Activated naive CD4-positive, alpha-beta T cell treated with anti-CD3 and anti-CD28 coated beads, Interleukin-2, amount 10 ng/mL, durations not matched to agents 7 days and 5 days (primary cell): ENCODE data around the gene CDH13.

Experiments used
- CTCF ChIA-PET: fragments of 350-600 bp; sonication (Branson Sonifier 250); formaldehyde crosslinking; loops from one replicate; lab custom pipeline; 2021; ENCODE audit warnings: antibody characterized with exemption; lab: Charles Lee
- DNase-seq: peaks from one replicate; pipeline ENCODE4 v3.0.0-alpha.2; 2020
- H3K27ac Mint-ChIP-seq: one replicate; pipeline ENCODE4 v1.8.0; 2021; ENCODE audit warnings: mild to moderate bottlenecking, moderate library complexity, mixed read lengths
- H3K27me3 Mint-ChIP-seq: one replicate; pipeline ENCODE4 v1.8.0; 2021; ENCODE audit warnings: mild to moderate bottlenecking, mixed read lengths
- H3K36me3 Mint-ChIP-seq: one replicate; pipeline ENCODE4 v1.8.0; 2021; ENCODE audit warnings: mixed read lengths
- H3K4me1 Mint-ChIP-seq: one replicate; pipeline ENCODE4 v1.8.0; 2021; ENCODE audit warnings: mixed read lengths
- H3K4me3 Mint-ChIP-seq: one replicate; pipeline ENCODE4 v1.8.0; 2021; ENCODE audit warnings: mild to moderate bottlenecking, moderate library complexity, mixed read lengths
- H3K9me3 Mint-ChIP-seq: one replicate; pipeline ENCODE4 v1.8.0; 2021; ENCODE audit warnings: mixed read lengths

CDH13 gene

DNA sequence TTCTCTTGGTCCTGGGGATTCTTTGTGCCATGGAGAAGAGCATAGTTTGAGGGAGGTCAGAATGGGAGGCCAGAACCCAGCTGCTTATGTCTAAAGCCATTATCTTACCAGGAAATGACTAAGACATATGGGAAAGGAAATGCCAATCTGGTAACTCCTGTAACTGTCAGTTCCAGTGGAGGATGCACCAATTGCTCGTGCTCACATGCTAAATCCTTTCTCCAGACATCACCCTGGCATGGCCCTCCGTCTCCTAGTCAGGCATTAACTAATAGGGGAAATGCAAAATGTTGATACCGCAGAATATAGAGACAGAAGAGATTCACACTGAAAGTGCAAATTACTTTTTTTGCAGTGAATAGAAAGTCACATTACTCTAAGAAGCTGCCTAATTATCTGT is 925.5 kb downstream of the CDH13 start:
- Mint-ChIP-seq H3K4me3 (no peak overlapping the region), H3K9me3 (peaks cover 5% of the 10 kb centered on the region), H3K4me1 (no peaks in the 10 kb centered on the region), H3K27ac (no peak overlapping the region), H3K27me3 (no peaks in the 10 kb centered on the region), H3K36me3 (no peaks in the 10 kb centered on the region)
- no peak for DNase-seq
- CTCF ChIA-PET = no interaction called here

DNA sequence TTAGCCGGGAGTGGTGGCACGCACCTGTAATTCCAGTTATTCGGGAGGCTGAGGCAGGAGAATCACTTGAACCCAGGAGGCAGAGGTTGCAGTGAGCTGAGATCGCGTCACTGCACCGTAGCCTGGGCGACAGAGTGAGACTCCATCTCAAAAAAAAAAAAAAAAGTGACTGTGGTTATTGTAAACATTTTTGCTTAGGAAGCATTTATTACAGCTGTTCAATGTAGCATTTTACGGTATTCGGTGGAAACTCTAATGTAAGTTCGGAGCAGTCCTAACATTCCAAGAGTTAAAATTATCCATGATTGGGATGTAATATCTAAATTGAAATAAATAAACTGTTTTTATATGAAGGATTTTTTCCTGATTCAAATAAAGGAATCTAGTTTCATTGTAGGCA is 926.2 kb downstream of the CDH13 start:
- no peak for DNase-seq
- CTCF ChIA-PET = no interaction called here
- no peaks in the 10 kb centered on the region for H3K27me3 Mint-ChIP-seq
- no peak overlapping the region for H3K4me3 Mint-ChIP-seq
- no peaks in the 10 kb centered on the region for H3K4me1 Mint-ChIP-seq
- H3K27ac Mint-ChIP-seq = no peak overlapping the region
- no peaks in the 10 kb centered on the region for H3K9me3 Mint-ChIP-seq
- no peaks in the 10 kb centered on the region for H3K36me3 Mint-ChIP-seq

DNA sequence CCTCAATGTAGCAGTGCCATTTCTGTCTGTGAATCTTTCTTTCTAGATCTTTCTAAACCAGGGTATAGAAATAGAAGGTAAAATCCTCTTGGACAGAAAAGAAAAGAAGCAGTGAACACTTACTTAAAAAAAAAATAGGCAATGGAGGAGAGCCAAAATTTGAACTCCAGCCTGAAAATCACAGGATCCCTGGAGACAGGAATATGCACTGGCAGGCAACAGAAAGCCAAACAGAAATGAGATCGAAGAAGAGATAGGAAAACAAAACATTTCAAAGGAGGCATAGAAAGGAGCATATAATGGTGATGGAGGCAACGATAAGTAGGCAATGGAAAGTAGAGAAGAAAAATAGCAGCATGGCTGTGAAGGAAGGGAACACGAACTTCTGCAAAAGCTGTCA is 927.3 kb downstream of the CDH13 start:
- no peak overlapping the region for H3K4me3 Mint-ChIP-seq
- no peak overlapping the region for H3K27ac Mint-ChIP-seq
- H3K36me3 Mint-ChIP-seq = no peaks in the 10 kb centered on the region
- no peaks in the 10 kb centered on the region for H3K9me3 Mint-ChIP-seq
- no peak for DNase-seq
- no peaks in the 10 kb centered on the region for H3K4me1 Mint-ChIP-seq
- CTCF ChIA-PET = no interaction called here
- no peaks in the 10 kb centered on the region for H3K27me3 Mint-ChIP-seq

DNA sequence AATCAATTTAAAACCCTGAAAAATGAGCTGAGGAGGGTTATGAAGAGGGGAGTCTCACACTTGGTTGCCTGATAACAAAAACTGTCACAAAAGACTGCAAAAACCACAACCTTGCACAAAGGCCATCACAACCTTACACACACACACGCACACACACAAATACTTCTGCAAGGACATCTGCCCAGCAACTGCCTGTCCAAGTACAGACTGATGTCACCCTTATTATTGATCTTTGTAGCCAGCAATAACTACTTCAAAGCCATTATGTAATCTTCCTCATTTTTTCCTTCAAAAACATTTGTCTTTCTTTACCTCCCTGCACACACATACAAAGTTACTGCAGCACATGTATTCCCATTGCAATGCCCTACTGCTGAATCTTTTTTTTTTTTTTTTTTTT is 927.8 kb downstream of the CDH13 start:
- Mint-ChIP-seq H3K27me3 (no peaks in the 10 kb centered on the region), H3K4me3 (no peak overlapping the region), H3K27ac (no peak overlapping the region), H3K36me3 (no peaks in the 10 kb centered on the region), H3K4me1 (no peaks in the 10 kb centered on the region), H3K9me3 (no peaks in the 10 kb centered on the region)
- CTCF ChIA-PET = no interaction called here
- no peak for DNase-seq

DNA sequence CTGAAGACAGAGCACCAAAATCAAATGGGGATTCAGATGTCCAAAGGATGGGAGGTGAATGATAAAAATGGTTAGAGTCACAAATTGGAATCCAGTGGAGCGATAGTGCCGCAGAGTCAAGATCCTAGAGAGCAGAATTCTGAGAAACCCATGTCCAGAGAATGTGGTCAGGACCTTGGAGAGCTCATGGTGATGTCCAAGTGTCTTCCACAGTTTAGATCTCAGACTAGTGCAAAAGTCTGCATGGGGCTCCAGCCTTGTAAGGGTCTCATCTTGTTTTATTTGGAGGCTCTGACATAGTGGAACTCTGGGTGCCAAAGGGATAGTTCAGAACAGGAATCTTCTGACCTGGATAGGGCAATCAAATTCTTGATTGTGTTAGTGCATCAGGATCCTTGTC is 935.1 kb downstream of the CDH13 start:
- Mint-ChIP-seq H3K4me1 (no peaks in the 10 kb centered on the region), H3K27me3 (no peaks in the 10 kb centered on the region), H3K9me3 (no peaks in the 10 kb centered on the region), H3K36me3 (no peaks in the 10 kb centered on the region), H3K4me3 (no peak overlapping the region), H3K27ac (no peak overlapping the region)
- no peak for DNase-seq
- CTCF ChIA-PET = no interaction called here

DNA sequence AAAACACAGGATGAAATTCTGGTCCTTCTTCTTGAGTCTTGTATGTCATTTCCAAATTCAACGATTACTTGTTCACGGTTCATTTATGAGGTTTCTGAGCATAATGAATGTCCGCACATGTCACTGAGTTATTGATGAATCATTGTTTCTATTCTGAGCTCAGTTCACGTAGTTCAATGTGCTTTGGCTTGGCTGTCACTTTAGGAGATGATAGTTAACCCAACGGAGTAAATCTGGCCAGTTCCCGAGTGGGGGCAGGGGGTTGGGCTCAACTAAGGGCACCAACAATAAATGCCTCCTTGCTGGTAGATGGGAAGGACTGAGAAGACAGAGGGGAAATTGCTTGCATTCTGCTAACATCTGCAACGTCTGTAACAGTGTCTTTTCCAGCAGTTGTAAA is 941.6 kb downstream of the CDH13 start:
- Mint-ChIP-seq H3K9me3 (peaks cover 2% of the 10 kb centered on the region), H3K36me3 (no peaks in the 10 kb centered on the region), H3K4me3 (no peak overlapping the region), H3K27me3 (no peaks in the 10 kb centered on the region), H3K27ac (no peak overlapping the region), H3K4me1 (no peaks in the 10 kb centered on the region)
- CTCF ChIA-PET = no interaction called here
- DNase-seq = no peak

DNA sequence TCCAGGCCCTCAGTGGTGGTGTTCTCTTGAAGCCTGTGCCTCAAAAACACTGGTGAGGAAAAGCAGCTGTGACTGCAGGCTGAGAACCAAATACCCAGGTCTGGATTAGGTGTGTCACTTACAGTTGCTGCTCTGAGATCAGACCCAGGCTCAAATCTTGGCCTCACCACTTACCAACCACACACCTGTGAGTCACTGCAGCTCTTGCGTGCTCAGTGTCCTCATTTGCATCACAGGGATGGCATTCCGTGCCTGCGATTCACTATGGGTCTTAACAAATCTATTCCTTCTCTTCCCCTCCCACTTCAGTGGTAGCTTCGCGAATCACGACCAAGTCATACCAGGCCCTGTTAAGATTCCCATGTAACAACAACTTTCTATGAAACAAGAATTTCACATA is 947.6 kb downstream of the CDH13 start:
- no peaks in the 10 kb centered on the region for H3K4me1 Mint-ChIP-seq

DNA sequence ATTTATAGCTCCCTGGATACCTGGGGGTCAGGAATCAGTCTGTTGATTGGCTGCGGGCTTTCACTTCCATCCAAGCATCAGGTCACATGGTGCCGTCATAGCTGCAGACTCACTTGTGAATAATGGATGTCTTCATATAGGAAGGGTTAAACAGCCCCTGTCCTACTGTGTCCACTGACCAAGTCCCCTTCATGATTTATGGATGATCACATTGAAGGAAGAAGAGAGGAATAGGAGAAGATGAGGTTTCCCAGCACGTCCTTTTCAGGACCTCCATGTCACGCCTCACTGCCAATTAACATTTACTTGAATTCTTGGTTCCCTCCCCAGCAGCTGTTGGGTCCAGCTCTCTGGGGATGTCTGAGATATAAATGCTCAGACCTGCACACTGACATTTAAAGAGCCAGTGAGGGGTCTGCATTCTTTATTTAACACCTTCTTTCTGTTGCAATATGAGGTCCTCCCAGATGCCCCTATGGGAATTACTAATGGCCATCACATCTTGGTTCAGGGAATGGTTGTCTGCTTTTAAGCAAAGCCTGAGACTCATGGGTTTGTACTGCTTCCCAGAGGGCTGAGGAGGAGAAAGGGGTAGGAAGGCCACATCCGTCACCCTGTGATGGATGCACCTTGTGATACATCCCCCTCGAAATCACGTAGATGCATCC is 950.4 kb downstream of the CDH13 start:
- Mint-ChIP-seq H3K9me3 (no peaks in the 10 kb centered on the region), H3K4me1 (no peaks in the 10 kb centered on the region), H3K27ac (no peak overlapping the region), H3K36me3 (no peaks in the 10 kb centered on the region), H3K27me3 (no peaks in the 10 kb centered on the region), H3K4me3 (no peak overlapping the region)
- CTCF ChIA-PET = interaction anchor here (0.7 kb wide), 1 partner anchor 10 kb away, joined by 3 read pairs; no protein-coding TSS in a partner anchor
- no peak for DNase-seq

More for the DNA sequence above, 947.6 kb downstream of the CDH13 start:
- CTCF ChIA-PET = no interaction called here
- H3K36me3 Mint-ChIP-seq = no peaks in the 10 kb centered on the region
- DNase-seq = no peak
- H3K27me3 Mint-ChIP-seq = no peaks in the 10 kb centered on the region
- H3K4me3 Mint-ChIP-seq = no peak overlapping the region
- no peaks in the 10 kb centered on the region for H3K9me3 Mint-ChIP-seq
- H3K27ac Mint-ChIP-seq = no peak overlapping the region

DNA sequence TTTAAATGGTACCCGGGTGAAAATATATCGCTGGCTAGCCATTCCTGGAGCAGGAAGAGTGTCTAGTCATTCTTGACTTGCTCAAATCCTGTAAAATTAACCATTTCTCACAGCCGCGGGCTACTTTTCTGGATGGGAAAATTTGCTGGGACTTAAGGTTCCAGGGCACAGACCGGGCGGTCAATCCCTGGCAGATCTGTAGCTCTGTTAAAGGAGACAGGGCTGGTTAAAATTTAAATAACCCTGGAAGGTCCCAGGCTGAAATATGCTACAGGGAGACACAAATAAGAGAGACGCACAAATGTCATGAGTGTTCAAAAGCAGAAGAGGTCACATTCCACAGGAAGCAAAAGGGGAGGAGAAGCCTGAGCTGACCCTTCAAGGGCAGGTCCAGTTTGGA is 951.4 kb downstream of the CDH13 start:
- CTCF ChIA-PET = no interaction called here
- no peak overlapping the region for H3K27ac Mint-ChIP-seq
- no peak overlapping the region for H3K4me3 Mint-ChIP-seq
- H3K4me1 Mint-ChIP-seq = no peaks in the 10 kb centered on the region
- no peak for DNase-seq
- H3K9me3 Mint-ChIP-seq = no peaks in the 10 kb centered on the region
- H3K27me3 Mint-ChIP-seq = no peaks in the 10 kb centered on the region
- H3K36me3 Mint-ChIP-seq = no peaks in the 10 kb centered on the region

DNA sequence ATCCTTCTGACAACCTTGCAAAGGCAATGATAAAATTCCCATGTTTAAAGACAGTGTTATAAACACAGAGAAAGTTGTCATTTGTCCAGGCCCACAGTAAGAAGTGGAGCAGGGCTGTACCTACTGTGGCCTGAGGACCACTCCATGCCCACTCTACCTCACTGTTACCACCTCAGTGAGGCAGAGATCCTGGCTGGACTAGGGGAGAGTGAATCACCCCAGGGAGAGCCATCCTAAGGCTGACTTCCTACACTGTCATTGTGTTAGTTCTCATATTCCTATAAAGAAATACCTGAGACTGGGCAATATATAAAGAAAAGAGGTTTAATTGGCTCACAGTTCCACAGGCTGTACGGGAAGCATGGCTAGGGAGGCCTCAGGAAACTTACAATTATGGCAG is 952.3 kb downstream of the CDH13 start:
- no peak overlapping the region for H3K4me3 Mint-ChIP-seq
- no peaks in the 10 kb centered on the region for H3K27me3 Mint-ChIP-seq
- H3K27ac Mint-ChIP-seq = no peak overlapping the region
- DNase-seq = no peak
- no peaks in the 10 kb centered on the region for H3K9me3 Mint-ChIP-seq
- H3K36me3 Mint-ChIP-seq = no peaks in the 10 kb centered on the region
- CTCF ChIA-PET = no interaction called here
- no peaks in the 10 kb centered on the region for H3K4me1 Mint-ChIP-seq

DNA sequence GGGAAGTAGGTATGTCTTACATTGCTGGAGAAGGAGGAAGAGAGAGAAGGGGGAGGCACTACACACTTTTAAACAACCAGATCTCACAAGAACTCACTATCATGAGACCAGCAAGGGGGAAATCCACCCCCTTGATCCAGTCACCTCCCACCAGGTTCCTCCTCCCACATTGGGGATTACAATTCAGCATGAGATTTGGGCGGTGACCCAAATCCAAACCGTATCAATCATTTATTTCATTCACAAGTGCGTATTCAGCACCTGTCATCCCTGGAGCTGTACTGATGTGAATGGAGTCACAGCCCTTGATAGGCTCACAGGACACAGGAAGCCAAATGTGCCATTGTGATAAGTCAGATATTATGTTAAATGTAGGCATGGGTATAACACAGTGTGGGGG is 952.7 kb downstream of the CDH13 start:
- CTCF ChIA-PET = no interaction called here
- H3K9me3 Mint-ChIP-seq = no peaks in the 10 kb centered on the region
- H3K27me3 Mint-ChIP-seq = no peaks in the 10 kb centered on the region
- no peak overlapping the region for H3K4me3 Mint-ChIP-seq
- H3K27ac Mint-ChIP-seq = no peak overlapping the region
- H3K4me1 Mint-ChIP-seq = no peaks in the 10 kb centered on the region
- no peak for DNase-seq
- no peaks in the 10 kb centered on the region for H3K36me3 Mint-ChIP-seq

DNA sequence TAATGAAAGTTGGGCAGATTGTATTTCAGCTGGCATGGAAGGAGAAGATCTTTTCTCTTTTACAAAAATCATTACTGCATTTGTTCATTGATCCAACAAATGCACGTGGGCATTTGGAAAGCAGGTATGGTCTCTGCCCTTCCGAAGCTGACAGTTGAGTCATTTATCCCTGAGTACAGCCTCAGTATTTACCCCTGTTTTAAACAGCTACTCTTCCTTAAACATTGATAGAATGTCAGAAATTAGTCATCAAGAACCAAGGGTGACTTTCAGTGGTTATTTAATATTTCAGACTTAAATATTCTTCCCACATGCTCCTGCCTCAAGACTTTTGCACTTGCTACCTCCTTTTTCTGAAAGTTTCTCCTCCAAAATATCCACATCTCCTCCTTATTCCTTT is 954.3 kb downstream of the CDH13 start:
- H3K4me3 Mint-ChIP-seq = no peak overlapping the region
- no peaks in the 10 kb centered on the region for H3K4me1 Mint-ChIP-seq
- no peaks in the 10 kb centered on the region for H3K9me3 Mint-ChIP-seq
- H3K36me3 Mint-ChIP-seq = no peaks in the 10 kb centered on the region
- no peaks in the 10 kb centered on the region for H3K27me3 Mint-ChIP-seq
- no peak for DNase-seq
- CTCF ChIA-PET = no interaction called here
- no peak overlapping the region for H3K27ac Mint-ChIP-seq

DNA sequence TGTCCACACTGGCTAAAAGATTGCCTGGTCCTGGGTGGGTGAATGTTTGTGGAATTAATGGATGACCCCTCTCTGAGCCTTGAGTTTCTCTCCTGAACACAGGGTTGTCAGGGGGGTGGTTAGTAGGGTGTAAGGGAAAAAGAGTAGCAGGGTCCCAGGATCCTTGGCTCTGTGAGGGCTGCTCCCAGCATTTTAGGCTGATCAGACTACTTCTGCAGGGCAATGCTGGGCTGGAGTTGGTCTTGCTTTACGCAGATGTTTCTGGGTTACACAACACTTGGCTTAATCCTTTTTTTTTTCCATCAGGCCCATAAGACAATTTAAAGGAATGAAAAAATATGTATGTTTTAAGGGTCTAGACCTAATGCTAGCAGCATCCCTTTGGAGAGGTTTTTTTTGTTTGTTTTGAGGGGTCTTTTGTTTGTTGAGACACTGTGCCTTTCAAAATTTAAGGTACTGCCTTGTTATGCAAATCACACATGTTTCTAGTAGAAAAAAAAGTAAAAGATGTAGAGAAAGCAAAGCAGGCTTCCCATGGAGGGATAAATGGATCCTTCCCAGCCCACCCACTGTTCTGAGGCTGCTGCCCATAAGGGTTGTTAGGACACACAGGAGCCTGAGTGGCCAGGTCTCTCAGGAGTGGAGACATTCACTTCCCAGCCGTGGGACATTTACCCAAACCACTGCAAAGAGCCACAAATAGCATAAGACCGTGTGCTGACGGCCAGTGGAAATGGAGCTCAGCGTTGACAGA is 955.4 kb downstream of the CDH13 start:
- DNase-seq = no peak
- Mint-ChIP-seq H3K4me3 (no peak overlapping the region), H3K36me3 (no peaks in the 10 kb centered on the region), H3K27me3 (no peaks in the 10 kb centered on the region), H3K9me3 (no peaks in the 10 kb centered on the region), H3K27ac (no peak overlapping the region), H3K4me1 (no peaks in the 10 kb centered on the region)
- CTCF ChIA-PET = no interaction called here

DNA sequence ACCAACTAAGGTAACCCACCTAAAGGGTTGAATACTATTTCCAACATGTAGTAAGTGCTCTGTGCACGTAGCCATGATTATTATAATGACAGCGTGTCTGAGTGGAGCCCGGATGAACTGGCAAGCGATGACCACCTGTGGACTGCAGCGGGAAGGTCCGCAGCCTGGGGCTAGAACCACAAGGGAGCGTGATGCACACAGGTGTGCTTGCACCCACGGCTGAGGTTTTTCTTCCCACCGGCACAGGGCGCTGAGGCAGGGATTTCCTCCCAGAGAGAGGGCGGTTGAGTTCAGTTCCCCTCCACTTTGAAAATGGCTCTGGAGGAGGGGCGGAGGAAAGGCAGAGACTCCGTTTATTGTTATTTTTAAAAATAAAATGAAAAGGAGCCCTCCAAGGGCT is 959.3 kb downstream of the CDH13 start:
- Mint-ChIP-seq H3K27ac (no peak overlapping the region), H3K4me1 (no peaks in the 10 kb centered on the region), H3K27me3 (no peaks in the 10 kb centered on the region), H3K4me3 (no peak overlapping the region), H3K36me3 (no peaks in the 10 kb centered on the region), H3K9me3 (no peaks in the 10 kb centered on the region)
- CTCF ChIA-PET = no interaction called here
- DNase-seq = no peak

DNA sequence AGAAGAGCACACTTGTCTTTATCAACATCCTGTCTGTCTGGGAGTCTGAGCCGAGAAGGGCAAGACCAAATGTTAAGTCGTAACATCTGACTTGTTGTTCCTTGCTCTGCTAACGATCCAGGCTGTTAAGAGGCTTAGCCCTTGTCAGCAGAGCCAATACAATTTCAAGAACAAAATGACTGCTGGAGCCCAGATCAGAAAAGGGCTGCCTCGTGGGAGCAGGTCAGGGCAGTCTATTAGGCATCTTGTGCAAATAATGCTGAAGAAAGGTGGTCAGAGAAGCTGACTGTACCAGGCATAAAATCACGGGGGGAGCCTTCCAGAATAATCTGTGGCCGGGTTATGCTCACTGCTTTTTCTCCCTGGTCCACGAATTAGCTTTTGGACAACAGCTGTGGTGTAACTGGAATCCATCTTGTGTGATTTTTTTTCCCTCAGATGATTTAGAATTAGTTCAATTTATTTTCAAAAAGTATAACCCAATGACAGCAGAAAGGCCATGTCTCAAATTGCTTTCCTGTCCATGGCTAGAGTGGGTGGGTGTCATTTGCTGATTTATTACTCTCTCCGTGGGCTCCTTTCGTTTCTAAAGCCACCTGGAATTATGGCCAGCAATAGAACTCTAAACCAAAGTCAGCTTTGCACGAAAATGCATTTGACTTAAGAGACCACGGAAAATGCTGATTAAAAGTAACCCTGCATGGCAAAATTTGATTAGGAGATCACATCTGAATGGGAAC is 959.9 kb downstream of the CDH13 start:
- Mint-ChIP-seq H3K4me3 (no peak overlapping the region), H3K27ac (no peak overlapping the region), H3K36me3 (no peaks in the 10 kb centered on the region), H3K9me3 (no peaks in the 10 kb centered on the region), H3K4me1 (no peaks in the 10 kb centered on the region), H3K27me3 (no peaks in the 10 kb centered on the region)
- CTCF ChIA-PET = interaction anchor here (0.5 kb wide), 1 partner anchor 10 kb away, joined by 3 read pairs; no protein-coding TSS in a partner anchor
- no peak for DNase-seq
